AG09309 (cell line): Measurements from ENCODE around the gene TCTA.
"Not testable (repeated sequence)": the region's sequence is repeated elsewhere in the genome, so short reads cannot be mapped to it uniquely, and the experiment has no call there.

ENCODE experiments used
- DNase-seq: peaks from one replicate; pipeline ENCODE4 v3.0.0-alpha.2; 2010; ENCODE audit warnings: low read depth
- H3K4me3 ChIP-seq: 2 replicates; pipeline ENCODE4 v1.5.1; 2011; ENCODE audit warnings: mild to moderate bottlenecking, low read depth, low read length, moderate library complexity; ENCODE audit not compliant: control insufficient read depth
- TF ChIP-seq, protein P1 (sequence below): IDR thresholded peaks from 2 replicates; pipeline ENCODE4 v1.5.1; 2011; ENCODE audit warnings: mild to moderate bottlenecking, low read depth, low read length, inconsistent platforms; ENCODE audit not compliant: insufficient read depth, control insufficient read depth; ENCODE audit errors: missing control alignments

Gene TCTA

DNA sequence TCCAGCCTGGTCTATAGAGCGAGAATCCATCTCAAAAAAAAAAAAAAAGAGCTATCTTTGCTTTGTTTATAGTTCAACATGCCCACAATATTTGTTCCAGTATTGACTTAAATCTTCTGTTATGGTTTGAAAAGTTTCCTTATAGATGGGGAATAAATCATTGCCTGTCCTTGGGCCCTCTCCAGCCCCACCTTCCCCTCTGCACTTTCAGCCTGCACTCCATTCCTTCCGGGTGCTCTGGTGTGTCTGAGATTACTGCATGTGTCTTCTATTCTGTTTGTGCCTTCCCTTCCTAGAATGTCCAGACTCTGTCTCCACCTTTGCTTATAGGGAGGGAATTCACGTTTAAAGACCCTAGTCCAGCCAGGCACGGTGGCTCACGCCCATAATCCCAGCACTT, 28.8 kb upstream of the TCTA start:
- H3K4me3 ChIP-seq: no peak overlapping the region
- DNase-seq: no peak
- TF ChIP-seq, protein P1, sequence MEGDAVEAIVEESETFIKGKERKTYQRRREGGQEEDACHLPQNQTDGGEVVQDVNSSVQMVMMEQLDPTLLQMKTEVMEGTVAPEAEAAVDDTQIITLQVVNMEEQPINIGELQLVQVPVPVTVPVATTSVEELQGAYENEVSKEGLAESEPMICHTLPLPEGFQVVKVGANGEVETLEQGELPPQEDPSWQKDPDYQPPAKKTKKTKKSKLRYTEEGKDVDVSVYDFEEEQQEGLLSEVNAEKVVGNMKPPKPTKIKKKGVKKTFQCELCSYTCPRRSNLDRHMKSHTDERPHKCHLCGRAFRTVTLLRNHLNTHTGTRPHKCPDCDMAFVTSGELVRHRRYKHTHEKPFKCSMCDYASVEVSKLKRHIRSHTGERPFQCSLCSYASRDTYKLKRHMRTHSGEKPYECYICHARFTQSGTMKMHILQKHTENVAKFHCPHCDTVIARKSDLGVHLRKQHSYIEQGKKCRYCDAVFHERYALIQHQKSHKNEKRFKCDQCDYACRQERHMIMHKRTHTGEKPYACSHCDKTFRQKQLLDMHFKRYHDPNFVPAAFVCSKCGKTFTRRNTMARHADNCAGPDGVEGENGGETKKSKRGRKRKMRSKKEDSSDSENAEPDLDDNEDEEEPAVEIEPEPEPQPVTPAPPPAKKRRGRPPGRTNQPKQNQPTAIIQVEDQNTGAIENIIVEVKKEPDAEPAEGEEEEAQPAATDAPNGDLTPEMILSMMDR: no peak

DNA sequence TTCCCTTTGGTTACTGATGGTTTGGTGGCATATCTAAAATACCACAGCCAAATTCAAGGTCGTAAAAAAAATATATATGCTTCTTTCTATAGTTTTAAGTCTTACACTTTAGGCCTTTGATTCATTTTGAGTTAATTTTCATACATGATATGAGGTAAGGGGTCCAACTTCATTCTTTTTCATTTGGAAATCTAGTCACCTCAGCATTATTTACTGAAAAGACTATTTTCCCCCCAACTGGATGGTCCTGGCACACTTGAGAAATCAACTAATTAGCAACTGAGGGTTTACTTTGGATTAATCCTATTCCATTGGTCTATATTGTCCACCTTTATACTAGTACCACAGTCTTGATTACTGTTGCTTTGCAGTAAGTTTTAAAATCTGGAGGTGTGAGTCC, 26.6 kb upstream of the TCTA start:
- no peak overlapping the region for H3K4me3 ChIP-seq
- DNase-seq: no peak
- TF ChIP-seq, protein P1: no peak

DNA sequence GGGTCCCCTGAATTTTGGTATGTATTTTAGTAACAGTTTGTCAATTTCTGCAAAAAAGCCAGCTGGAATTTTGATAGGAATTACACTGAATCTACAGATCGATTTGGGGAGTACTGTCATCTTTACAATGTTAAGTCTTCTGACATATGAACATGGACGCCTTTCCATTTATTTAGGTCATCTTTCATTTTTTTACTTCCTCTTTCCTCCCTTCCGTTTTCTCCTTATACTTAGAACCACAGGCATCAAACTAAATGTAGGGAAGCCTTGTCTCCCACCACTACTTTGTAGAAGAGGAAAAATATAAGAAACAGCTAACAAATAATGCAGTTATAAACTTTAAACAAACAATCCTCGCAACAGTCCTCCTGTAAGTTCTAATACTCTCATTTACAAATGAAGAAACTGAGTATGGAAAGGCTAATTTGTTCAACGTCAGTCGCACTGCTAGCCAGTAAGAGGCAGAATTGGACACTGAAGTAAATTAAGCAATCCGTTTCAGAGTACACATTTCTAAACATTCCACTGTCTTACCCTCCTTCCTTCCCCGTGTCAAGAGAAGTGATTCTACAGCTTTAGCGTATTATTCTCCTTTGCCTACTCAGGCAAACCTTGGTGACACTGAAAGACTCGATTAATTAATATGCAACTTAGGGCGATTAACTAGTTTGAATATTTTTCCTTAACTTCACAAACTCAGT, 26.0 kb upstream of the TCTA start:
- H3K4me3 ChIP-seq: no peak overlapping the region
- TF ChIP-seq, protein P1: no peak
- DNase-seq: no peak

DNA sequence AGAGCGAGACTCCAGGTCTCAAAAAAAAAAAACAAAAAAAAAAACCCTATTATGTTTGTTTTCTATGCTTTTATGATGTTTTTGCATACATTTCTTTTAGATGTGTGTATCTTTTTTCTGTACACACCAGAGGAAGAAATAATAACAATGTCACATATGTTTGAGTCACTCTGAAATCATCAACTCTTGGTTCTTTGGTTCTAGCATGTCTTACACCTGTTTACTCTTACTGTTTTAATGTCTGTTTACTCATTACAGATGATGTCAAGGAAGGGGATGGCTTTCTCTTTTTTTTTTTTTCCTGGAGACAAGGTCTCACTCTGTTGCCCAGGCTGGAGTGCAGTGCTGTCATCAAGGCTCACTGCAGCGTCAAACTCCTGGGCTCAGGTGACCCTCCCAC, 24.5 kb upstream of the TCTA start:
- no peak for DNase-seq
- no peak overlapping the region for H3K4me3 ChIP-seq
- TF ChIP-seq, protein P1: no peak

DNA sequence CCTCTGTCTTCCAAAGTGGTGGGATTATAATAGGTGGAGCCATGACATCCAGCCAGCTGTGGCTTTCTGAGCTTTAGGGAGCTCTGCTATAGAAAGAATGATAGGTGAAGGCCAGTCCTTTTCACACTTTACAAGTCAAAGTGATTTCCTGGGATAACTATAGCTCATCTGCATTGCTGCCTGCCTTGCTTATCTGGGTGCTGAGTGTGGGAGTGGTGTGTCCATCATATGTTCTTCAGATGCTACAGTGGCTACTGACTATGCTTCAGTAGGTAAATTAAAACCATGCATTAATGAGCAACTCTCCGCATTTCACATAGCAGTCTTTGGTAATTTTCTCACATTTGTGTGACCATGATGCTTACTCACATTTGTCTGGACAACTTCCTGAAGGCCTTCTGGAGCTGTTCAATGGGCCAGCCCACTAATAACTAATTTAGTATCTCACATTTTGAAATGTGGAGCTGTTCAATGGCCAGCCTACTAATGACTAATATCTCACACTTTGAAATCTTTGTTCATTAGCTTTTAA, 23.9 kb upstream of the TCTA start:
- no peak for DNase-seq
- TF ChIP-seq, protein P1: no peak
- H3K4me3 ChIP-seq: no peak overlapping the region

DNA sequence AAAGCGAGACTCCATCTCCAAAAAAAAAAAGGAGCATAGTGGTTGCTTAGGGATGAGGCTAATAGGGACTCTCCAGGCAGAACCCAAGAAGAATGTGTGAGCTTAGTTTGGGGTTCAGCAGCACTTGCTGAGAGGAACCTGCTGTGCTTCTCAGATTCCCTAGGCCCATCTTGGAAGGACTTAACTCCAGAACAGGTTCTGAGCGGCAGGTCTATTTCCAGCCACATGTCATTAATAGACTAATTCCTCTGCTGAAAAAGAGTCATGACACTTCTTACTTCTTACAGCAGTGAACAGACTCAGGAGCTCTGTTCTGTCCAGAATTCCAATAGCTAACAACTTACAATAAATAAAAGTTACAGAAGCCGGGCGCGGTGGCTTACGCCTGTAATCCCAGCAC, 22.9 kb upstream of the TCTA start:
- TF ChIP-seq, protein P1: no peak
- H3K4me3 ChIP-seq: no peak overlapping the region
- DNase-seq: no peak

DNA sequence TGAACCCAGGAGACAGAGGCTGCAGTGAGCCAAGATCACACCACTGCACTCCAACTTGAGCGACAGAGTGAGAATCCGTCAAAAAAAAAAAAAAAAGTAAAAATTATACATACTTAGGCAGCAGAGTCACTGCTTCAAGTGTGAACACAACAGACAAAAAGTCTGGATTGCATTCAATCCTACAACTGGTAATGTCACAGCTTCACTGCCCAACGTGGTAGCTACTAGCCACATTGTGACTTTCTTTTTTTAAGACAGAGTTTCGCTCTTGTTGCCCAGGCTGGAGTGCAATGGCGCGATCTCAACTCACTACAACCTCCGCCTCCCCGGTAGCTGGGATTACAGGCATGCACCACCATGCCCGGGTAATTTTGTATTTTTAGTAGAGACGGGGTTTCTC, 20.9 kb upstream of the TCTA start:
- H3K4me3 ChIP-seq: not testable (repeated sequence)

More for the DNA sequence above, 20.9 kb upstream of the TCTA start:
- not testable (repeated sequence) for DNase-seq
